HepG2 (cell line): ENCODE results near the gene LYST. TPM values are rescaled to one million over a fixed set of nuclear protein-coding genes. Genes with fewer than 3 reads are reported as not detected.

Experiments
- ATF3 ChIP-seq: sonication (generic); formaldehyde crosslinking; IDR thresholded peaks from 2 replicates; pipeline ENCODE4 v1.4.0; 2020; ENCODE audit warnings: missing genetic modification reagents
- DRAP1 ChIP-seq: IDR thresholded peaks from 2 replicates; pipeline ENCODE4 v1.6.1; 2016; ENCODE audit warnings: missing genetic modification reagents, missing compliant biosample characterization
- FOXC1 ChIP-seq: sonication (generic); formaldehyde crosslinking; IDR thresholded peaks from 2 replicates; pipeline ENCODE4 v1.8.0; 2022; ENCODE audit warnings: mild to moderate bottlenecking, missing genetic modification reagents, borderline replicate concordance
- SATB2 ChIP-seq: sonication (generic); formaldehyde crosslinking; IDR thresholded peaks from 2 replicates; pipeline ENCODE4 v1.5.0; 2020; ENCODE audit warnings: missing genetic modification reagents
- SP140L ChIP-seq: sonication (generic); formaldehyde crosslinking; IDR thresholded peaks from 2 replicates; pipeline ENCODE4 v1.4.0; 2020; ENCODE audit warnings: missing genetic modification reagents, borderline replicate concordance
- TAF1 ChIP-seq: sonication (generic); formaldehyde crosslinking; IDR thresholded peaks from 2 replicates; pipeline ENCODE4 v1.4.0; 2020; ENCODE audit warnings: missing genetic modification reagents
- TCF7L2 ChIP-seq: IDR thresholded peaks from 2 replicates; pipeline ENCODE4 v1.6.1; 2011; ENCODE audit warnings: mild to moderate bottlenecking, low read depth, low read length, moderate library complexity
- THRA ChIP-seq: sonication (generic); formaldehyde crosslinking; IDR thresholded peaks from 2 replicates; pipeline ENCODE4 v1.4.0; 2020; ENCODE audit warnings: missing genetic modification reagents, borderline replicate concordance
- ZBTB33 ChIP-seq: sonication (generic); formaldehyde crosslinking; IDR thresholded peaks from 2 replicates; pipeline ENCODE4 v1.4.0; 2020; ENCODE audit warnings: missing genetic modification reagents
- ZBTB44 ChIP-seq: sonication (generic); formaldehyde crosslinking; IDR thresholded peaks from 2 replicates; pipeline ENCODE4 v1.4.0; 2020; ENCODE audit warnings: missing genetic modification reagents
- ZFYVE20 ChIP-seq: sonication (generic); formaldehyde crosslinking; IDR thresholded peaks from 2 replicates; pipeline ENCODE4 v1.8.0; 2023; ENCODE audit warnings: low read depth, mild to moderate bottlenecking, moderate library complexity, missing genetic modification reagents, borderline replicate concordance
- ZNF407 ChIP-seq: sonication (generic); formaldehyde crosslinking; IDR thresholded peaks from one replicate; pipeline ENCODE4 v1.5.1; 2020; ENCODE audit warnings: mild to moderate bottlenecking, missing genetic modification reagents; ENCODE audit errors: not compliant biosample characterization
- ZNF567 ChIP-seq: sonication (generic); formaldehyde crosslinking; IDR thresholded peaks from 2 replicates; pipeline ENCODE4 v1.8.1; 2023; ENCODE audit warnings: mild to moderate bottlenecking, missing genetic modification reagents, borderline replicate concordance
- polyA plus RNA-seq, 8 experiments: library from polyadenylated mRNA; depleted of rRNA in 3 of 8; stranded (reverse) in 7 of 8; unstranded in 1 of 8; fragments of >200 nt; fragmentation: Illumina TruSeq in 4 of 8; extraction: Trizol in 4 of 8; gene quantifications; 2 replicates each; pipeline versions ENCODE4 v1.2.1 to v1.2.3, GENCODE V29; 2011 to 2016; ENCODE audit warnings: low read depth in 4 of 8, missing spikeins in 1 of 8, mixed read lengths in 1 of 8; ENCODE audit not compliant: insufficient read depth in 1 of 8
- total RNA-seq, 5 experiments: library from RNA; depleted of rRNA; stranded (reverse); fragments of >200 nt; fragmentation: Illumina TruSeq; extraction: Trizol; gene quantifications; 2 replicates each; pipeline ENCODE4 v1.2.3, GENCODE V29; 2016; ENCODE audit warnings: low read depth in 1 of 5

The LYST gene
- total and polyA plus RNA-seq, 2 of the 13 experiments (the other 11 are each of a cell fraction or from before 2014, with no cell fraction given) = 0.91 to 2.5 TPM

- peak; percentile 83; the same call in 1 of the 2 replicates for TF ChIP-seq FOXC1
- TF ChIP-seq ZBTB33 (CRISPR knock-in tag) = no peak
- no peak; the same call in 1 of the 2 replicates for TF ChIP-seq THRA (CRISPR knock-in tag)
- TF ChIP-seq ZBTB44 = no peak
- peak; percentile 77 for TF ChIP-seq TAF1
- TF ChIP-seq TCF7L2 = no peak
- no peak for TF ChIP-seq SP140L (CRISPR knock-in tag)
- TF ChIP-seq ATF3 (CRISPR knock-in tag) = no peak
- no peak for TF ChIP-seq ZFYVE20 (CRISPR knock-in tag)
- TF ChIP-seq ZNF567 = no peak
- TF ChIP-seq ZNF407 (CRISPR knock-in tag) = no peak
- TF ChIP-seq DRAP1 (CRISPR knock-in tag) = peak; percentile 67; the same call in 1 of the 2 replicates
- no peak for TF ChIP-seq SATB2 (CRISPR knock-in tag)
Measured at GRCh38 chr1:235866913-235867845, 473 bp upstream of the LYST start (continued).
